Activated T-helper 9 cell treated with anti-CD3 and anti-CD28 coated beads, Interleukin-2, amount 50 U/mL, for 16 hours (primary cell): ENCODE results near the gene KYAT1.

Experiments
- DNase-seq: peaks from one replicate; pipeline ENCODE4 v3.0.0-alpha.2; 2020; ENCODE audit warnings: low read depth

The KYAT1 gene

DNA sequence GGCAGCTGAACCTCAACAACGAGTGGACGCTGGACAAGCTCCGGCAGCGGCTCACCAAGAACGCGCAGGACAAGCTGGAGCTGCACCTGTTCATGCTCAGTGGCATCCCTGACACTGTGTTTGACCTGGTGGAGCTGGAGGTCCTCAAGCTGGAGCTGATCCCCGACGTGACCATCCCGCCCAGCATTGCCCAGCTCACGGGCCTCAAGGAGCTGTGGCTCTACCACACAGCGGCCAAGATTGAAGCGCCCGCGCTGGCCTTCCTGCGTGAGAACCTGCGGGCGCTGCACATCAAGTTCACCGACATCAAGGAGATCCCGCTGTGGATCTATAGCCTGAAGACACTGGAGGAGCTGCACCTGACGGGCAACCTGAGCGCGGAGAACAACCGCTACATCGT lies 26.6 kb upstream of the KYAT1 start:
- no peak for DNase-seq

- no peak for DNase-seq
Measured at GRCh38 chr9:128906741-128907140, 25.0 kb upstream of the KYAT1 start.

- no peak for DNase-seq
Measured at GRCh38 chr9:128905964-128906363, 24.2 kb upstream of the KYAT1 start.

- no peak for DNase-seq
Measured at GRCh38 chr9:128903871-128904620, 22.3 kb upstream of the KYAT1 start.

DNA sequence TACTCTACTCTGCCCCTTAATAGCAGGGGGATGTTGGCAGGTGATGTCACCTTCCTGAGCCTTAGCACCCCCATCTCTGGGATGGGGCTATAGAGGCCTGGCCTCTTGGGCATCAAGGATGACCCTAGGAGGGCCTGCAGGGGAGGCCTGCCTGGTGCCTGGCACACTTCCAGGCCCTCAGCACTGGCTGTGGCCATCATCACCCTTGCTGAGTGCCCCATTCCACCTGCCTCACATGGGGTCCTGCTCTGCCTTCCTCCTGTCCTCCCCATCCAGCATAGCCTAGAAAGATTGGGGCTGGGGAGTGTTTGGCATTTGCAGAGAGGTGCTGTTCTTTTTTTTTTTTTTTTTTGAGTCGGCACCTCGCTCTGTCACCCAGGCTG lies 21.3 kb upstream of the KYAT1 start:
- DNase-seq: no peak

DNA sequence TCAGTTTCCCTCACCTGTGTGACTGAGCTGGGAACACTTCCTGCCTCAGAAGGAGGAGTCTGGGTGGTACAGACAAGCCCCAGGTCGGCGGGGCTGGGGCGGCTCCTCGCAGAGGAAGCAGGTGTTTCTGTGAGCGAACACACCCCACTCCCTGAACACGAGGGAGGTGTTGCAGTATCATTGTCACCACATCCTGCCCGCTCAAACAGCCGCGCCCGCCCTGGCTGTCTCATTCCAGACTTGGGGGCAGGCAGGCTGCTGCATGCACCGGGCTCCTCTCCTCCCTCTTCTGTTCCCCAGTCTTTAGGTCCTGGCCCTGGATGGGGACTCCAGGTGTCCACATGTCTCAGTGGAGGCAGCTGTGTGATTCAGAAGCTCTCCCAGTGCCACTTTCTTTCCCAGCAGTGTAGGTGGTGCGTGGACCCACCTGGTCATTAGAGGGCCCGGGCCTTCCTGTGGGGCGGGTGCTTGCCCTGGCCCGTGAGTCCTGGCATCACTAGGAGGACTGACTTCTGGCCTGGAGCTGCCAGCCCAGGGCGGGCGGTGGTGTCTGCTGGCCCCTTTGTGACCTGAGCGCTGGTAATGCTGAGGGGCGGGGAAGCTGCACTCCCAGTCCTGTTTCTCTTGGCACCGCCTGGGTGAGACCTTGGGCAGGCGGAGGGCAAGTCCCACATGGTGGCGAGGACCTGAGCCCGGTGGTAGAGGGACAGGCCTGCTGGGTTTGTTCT lies 20.8 kb upstream of the KYAT1 start:
- peak; percentile 71 for DNase-seq

- DNase-seq: no peak
Measured at GRCh38 chr9:128901822-128902221, 20.1 kb upstream of the KYAT1 start.

DNA sequence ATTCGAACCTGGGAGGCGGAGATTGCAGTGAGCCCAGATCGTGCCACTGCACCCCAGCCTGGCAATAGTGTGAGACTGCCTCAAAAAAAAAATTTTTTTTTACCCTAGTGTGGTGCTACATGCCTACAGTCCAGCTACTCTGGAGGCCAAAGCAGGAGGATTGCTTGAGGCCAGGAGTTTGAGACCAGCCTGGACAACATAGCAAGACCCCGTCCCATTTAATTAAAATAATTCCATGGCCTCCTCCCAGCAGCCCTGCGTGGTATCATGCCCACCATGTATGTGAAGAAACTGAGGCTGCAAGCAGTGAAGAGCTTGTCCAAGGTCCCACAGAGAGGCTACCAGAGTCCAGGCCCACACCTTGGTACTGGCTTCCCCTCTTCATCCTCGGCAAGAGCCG lies 19.6 kb upstream of the KYAT1 start:
- DNase-seq: no peak

DNA sequence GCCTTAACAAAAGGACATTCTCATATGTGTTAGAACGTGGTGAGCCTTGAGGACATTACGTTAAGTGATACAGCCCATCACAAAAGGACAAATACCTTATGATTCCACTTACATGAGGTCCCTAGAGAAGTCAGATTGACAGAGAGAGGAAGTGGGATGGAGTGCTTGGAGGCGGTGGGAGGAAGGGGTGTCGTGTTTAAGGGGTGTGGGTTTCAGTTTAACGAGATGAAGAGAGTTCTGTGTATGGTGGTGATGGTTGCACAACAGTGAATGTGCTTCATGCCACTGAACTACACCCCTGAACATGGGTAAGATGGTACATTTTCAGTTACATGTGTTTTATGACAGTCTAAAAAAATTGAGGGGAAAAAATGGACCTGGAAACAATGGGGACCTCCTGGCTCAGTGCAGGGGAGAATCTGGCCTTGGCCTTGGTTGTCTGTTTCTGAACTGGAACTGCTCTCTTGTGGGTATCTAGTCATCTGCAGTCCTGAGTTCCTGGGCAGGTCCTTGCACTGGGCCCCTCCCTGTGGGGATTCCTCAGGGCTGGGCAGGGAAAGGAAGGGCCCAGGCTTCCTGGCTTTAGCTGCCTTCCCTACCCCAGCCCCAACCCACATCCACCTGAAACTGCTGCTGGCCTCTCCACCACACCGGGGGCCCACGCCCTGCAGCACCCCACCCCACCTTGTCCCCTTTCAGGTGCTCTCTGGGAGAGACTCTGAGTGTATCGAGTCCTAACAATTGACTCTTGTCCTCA lies 18.0 kb upstream of the KYAT1 start:
- DNase-seq: no peak

- no peak for DNase-seq
Measured at GRCh38 chr9:128898845-128899565, 17.3 kb upstream of the KYAT1 start.

DNA sequence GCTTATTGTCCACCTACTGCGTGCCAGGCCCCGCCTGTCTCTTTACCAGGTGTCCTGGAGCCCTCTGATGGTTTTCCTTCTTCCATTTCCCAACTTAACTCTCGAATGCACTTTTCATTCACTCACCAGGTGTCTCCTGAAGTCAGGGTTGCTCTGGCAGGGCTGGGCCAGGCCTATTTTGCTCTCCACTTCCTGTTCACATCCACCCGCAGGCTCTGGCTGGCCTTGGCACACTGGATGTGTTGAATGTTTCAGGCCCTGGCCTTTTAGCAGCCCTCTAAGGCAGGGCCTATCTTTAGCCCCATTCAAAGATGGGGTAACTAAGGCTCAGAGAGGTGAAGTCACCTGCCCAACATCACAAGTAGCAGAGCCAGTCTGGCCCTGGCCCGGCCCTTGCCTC lies 16.6 kb upstream of the KYAT1 start:
- no peak for DNase-seq

GRCh38 chr9:128895556-128895955 lies 13.8 kb upstream of the KYAT1 start:
- DNase-seq: no peak

DNA sequence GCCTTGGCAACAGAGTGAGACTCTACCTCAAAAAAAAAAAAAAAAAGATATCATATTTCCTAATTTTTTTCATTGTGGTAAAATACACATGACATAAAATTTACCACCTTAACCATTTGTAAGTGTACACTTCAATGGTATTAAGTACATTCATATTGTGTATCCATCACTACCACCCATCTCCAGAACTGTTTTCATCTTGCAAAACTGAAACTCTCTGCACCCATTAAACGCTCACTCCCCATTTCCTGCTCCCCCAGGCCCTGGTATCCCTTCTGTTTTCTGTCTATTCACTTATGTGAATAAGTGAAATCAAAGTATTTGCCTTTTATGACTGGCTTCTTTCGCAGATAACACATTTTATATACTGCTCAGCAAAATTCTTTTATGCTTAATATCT lies 13.0 kb upstream of the KYAT1 start:
- no peak for DNase-seq

GRCh38 chr9:128893354-128893753 lies 11.6 kb upstream of the KYAT1 start:
- DNase-seq: no peak

DNA sequence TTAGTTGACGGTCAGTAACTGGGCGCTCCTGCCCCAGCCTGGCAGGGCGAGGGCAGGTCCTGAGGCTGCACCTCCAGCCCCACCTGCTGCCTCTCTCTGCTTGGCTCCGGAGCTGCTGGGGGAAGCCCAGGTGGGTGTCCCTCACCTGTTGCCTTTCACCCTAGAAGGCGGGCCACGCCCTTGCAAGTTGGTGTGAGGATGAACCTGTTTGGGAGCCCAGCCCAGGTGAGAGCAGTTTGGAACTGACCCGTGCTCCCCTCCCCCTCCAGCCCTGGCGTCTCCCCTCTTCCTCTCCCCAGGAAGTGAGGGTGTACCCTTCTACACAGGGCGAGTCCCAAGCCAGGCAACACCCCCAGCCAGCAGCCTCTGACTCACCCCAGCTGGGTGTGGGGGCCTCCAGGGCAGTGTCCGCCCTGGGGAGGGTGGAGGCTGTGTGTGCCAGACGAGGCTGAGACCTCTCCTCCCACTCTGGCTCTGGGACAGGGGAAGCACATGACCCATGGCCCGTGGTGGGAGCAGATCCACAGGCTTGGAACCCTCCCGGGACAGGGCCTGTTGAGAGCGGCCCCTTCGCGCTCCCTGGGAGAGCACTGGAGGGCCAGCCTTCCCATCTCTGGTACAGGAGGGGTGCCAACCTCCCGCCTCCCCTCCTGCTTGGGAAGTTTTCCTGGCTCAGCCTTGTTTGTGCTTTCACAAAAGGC lies 10.6 kb upstream of the KYAT1 start:
- DNase-seq: no peak

GRCh38 chr9:128891321-128892220 lies 9.8 kb upstream of the KYAT1 start:
- DNase-seq: no peak

- DNase-seq: no peak
Measured at GRCh38 chr9:128887914-128888350, 6.2 kb upstream of the KYAT1 start.

GRCh38 chr9:128887049-128887448 lies 5.3 kb upstream of the KYAT1 start:
- no peak for DNase-seq

- DNase-seq: no peak
Measured at GRCh38 chr9:128886211-128886891, 4.6 kb upstream of the KYAT1 start.

DNA sequence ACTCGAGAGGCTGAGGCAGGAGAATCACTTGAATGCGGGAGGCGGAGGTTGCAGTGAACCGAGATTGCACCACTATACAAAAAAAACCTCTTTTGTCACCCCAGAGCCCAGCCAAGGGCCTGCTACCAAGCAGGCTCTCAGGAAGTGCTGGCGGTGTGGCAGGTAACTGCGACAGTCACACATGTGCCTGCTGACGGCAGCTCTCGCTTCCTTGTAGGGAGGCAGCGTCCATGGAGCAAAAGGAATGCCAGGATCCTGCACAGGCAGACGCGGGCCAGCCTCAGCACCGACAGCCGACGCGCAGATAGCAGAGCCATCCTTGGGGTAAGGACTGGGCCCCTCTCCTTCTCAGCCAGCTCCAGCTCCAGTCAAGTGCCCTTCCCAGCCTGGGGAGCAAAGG lies 4.0 kb upstream of the KYAT1 start:
- DNase-seq: no peak
